ENCODE data around the gene PTMS.

The PTMS gene

DNA sequence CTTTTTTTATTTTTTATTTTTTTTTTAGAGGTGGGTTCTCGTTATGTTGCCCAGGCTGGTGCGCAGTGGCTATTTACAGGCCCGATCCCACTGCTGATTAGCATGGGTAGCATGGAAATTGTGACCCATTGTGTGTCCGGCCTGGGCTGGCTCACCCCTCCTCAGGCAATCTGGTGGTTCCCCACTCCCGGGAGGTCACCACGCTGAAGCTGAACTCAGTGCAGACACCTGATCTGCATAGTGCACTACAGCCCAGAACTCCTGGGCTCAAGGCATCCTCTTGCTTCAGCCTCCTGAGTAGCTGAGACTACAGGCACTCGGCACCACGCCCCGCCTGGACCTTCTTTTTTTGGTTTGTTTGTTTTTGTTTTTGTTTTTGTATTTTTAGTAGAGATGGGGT, 17.7 kb downstream of the PTMS start:
- DNase-seq (ENCODE audit: extremely low spot score): no peak
- POLR2A ChIA-PET: interaction anchor here (1.0 to 2.7 kb wide), 5 partner anchors 17 to 108 kb away, joined by 3 to 19 read pairs (median 5); partner anchors contain the start of genes MLF2 and PTMS
- CTCF ChIA-PET: interaction anchor here (0.6 to 1.4 kb wide), 4 partner anchors 12 to 68 kb away, joined by 3 to 7 read pairs (median 4); partner anchors contain the start of genes MLF2 and USP5
- TF ChIP-seq FOXM1 (IDR thresholded peaks at IDR 0.05; ENCODE audit: borderline replicate concordance) (no peak), CTBP1 (IDR thresholded peaks at IDR 0.05; ENCODE audit: borderline replicate concordance) (no peak), ARNT (IDR thresholded peaks at IDR 0.05) (no peak), ELF4 (IDR thresholded peaks at IDR 0.05) (no peak), FOXK2 (IDR thresholded peaks at IDR 0.05) (no peak), FOXA1 (IDR thresholded peaks at IDR 0.05) (no peak)

DNA sequence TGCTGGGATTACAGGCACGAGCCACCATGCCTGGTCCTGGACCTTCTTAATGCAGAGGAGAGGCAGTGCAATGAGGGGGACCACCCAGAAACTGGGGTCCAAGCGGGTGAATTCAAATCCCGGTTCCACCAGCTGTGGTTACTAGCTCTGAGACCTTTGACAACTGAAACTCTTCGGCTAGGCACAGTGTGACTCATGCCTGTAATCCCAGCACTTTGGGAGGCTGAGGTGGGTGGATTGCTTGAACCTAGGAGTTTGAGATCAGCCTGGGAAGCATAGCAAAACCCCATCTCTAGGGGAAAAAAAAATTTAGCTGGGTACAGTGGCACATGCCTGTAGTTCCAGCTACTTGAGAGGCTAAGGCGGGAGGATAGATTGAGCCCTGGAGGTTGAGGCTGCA, 18.1 kb downstream of the PTMS start:
- POLR2A ChIA-PET: interaction anchor here (1.0 to 2.7 kb wide), 5 partner anchors 18 to 107 kb away, joined by 3 to 19 read pairs (median 5); partner anchors contain the start of genes MLF2 and PTMS
- no peak for DNase-seq (ENCODE audit: extremely low spot score)
- TF ChIP-seq FOXK2 (IDR thresholded peaks at IDR 0.05): no peak
- no peak for TF ChIP-seq HDGF (IDR thresholded peaks at IDR 0.05; ENCODE audit: borderline replicate concordance)
- TF ChIP-seq CTBP1 (IDR thresholded peaks at IDR 0.05; ENCODE audit: borderline replicate concordance): no peak
- no peak for TF ChIP-seq NFRKB (IDR thresholded peaks at IDR 0.05)
- TF ChIP-seq ARNT (IDR thresholded peaks at IDR 0.05): no peak
- TF ChIP-seq SUZ12 (IDR thresholded peaks at IDR 0.05): no peak
- no peak for TF ChIP-seq ZNF384 (IDR thresholded peaks at IDR 0.05)
- TF ChIP-seq TARDBP (IDR thresholded peaks at IDR 0.05): no peak
- TF ChIP-seq FOXM1 (IDR thresholded peaks at IDR 0.05; ENCODE audit: borderline replicate concordance): no peak
- no peak for TF ChIP-seq L3MBTL2 (conservative IDR thresholded peaks at IDR 0.05)
- TF ChIP-seq, protein P1, sequence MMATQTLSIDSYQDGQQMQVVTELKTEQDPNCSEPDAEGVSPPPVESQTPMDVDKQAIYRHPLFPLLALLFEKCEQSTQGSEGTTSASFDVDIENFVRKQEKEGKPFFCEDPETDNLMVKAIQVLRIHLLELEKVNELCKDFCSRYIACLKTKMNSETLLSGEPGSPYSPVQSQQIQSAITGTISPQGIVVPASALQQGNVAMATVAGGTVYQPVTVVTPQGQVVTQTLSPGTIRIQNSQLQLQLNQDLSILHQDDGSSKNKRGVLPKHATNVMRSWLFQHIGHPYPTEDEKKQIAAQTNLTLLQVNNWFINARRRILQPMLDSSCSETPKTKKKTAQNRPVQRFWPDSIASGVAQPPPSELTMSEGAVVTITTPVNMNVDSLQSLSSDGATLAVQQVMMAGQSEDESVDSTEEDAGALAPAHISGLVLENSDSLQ (IDR thresholded peaks at IDR 0.05): no peak
- no peak for TF ChIP-seq FOXA1 (IDR thresholded peaks at IDR 0.05)
- TF ChIP-seq ELF4 (IDR thresholded peaks at IDR 0.05): no peak
- CTCF ChIA-PET: interaction anchor here (0.9 to 1.4 kb wide), 3 partner anchors 31 to 67 kb away, joined by 3 to 7 read pairs (median 3); partner anchors contain the start of genes MLF2 and USP5

DNA sequence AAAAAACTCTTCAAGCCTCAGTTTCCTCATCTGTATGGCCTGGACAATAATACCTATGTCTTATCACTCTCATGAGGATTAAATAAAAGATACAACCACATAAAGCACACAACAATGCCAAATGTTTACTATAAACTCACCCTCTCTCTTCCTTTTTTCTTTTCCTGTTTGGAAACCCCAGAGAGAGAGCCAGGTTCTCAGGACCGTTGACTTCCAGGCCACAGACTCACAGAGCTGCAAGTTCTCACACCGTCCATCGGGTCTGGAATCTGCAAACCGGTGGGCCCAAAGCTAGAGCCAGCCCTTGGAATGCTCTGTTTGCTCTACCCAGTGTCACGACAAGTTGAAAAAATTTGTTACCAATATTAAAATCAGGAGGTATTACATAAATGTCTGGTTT, 18.6 kb downstream of the PTMS start:
- ChIA-PET CTCF (interaction anchor here (1.0 kb wide), 1 partner anchor 40 kb away, joined by 3 read pairs; no protein-coding TSS in a partner anchor), POLR2A (interaction anchor here (1.2 to 2.7 kb wide), 4 partner anchors 18 to 107 kb away, joined by 3 to 19 read pairs (median 6); partner anchors contain the start of genes MLF2 and PTMS)
- TF ChIP-seq FOXA1 (IDR thresholded peaks at IDR 0.05): no peak
- no peak for TF ChIP-seq NFRKB (IDR thresholded peaks at IDR 0.05)
- TF ChIP-seq HDGF (IDR thresholded peaks at IDR 0.05; ENCODE audit: borderline replicate concordance): no peak
- no peak for TF ChIP-seq SUZ12 (IDR thresholded peaks at IDR 0.05)
- TF ChIP-seq BHLHE40 (IDR thresholded peaks at IDR 0.05; ENCODE audit: borderline replicate concordance): no peak
- no peak for TF ChIP-seq L3MBTL2 (conservative IDR thresholded peaks at IDR 0.05)
- TF ChIP-seq TARDBP (IDR thresholded peaks at IDR 0.05): no peak
- no peak for TF ChIP-seq SP1 (IDR thresholded peaks at IDR 0.05)
- TF ChIP-seq ARNT (IDR thresholded peaks at IDR 0.05): no peak
- no peak for TF ChIP-seq ZNF384 (IDR thresholded peaks at IDR 0.05)
- TF ChIP-seq LEF1 (IDR thresholded peaks at IDR 0.05; ENCODE audit: borderline replicate concordance): no peak
- TF ChIP-seq FOXK2 (IDR thresholded peaks at IDR 0.05): no peak
- TF ChIP-seq ELF4 (IDR thresholded peaks at IDR 0.05): no peak
- no peak for TF ChIP-seq FOXM1 (IDR thresholded peaks at IDR 0.05; ENCODE audit: borderline replicate concordance)
- no peak for DNase-seq (ENCODE audit: extremely low spot score)

DNA sequence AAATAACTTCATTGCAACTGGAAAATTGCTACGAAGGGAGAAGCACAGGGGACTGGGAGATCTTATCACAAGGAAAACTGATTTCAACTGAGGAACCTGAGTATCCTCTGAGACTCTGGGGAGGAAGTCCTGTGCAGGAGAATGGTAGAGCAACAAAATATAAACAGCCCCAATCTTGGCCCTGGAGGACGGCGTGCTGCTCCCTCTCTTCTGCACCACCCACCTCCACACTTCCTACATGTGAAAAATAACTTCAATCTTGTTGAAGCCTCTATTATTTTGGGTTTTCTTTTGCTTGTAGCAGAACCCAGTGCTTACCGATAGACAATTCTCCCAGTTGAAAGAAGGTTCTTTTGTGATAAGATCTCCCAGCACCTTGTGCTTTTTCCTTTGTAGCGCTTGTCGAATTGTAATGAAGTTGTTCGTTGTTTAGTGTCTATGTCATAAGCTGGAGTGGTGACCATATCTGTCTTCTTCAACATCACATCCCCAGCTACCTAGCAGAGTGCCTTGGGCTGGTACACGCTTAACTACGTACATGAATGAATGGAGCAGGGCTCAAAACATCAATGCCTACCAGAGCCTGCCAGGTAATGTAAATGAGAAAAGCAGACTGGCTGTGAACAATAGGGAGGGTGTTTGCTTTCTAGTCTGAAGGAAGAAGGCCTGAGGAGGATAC, 20.4 kb downstream of the PTMS start:
- CTCF ChIA-PET: interaction anchor here (0.6 to 1.4 kb wide), 2 partner anchors 8 to 33 kb away, joined by 3 read pairs; partner anchors contain the start of gene MLF2
- TF ChIP-seq CTBP1 (IDR thresholded peaks at IDR 0.05; ENCODE audit: borderline replicate concordance) (no peak), L3MBTL2 (conservative IDR thresholded peaks at IDR 0.05) (no peak)
- TF ChIP-seq, protein P1 (IDR thresholded peaks at IDR 0.05): no peak
- no peak for DNase-seq (ENCODE audit: extremely low spot score)
- POLR2A ChIA-PET: interaction anchor here (1.5 to 1.9 kb wide), 2 partner anchors 20 to 33 kb away, joined by 5 to 8 read pairs; partner anchors contain the start of genes MLF2 and PTMS

DNA sequence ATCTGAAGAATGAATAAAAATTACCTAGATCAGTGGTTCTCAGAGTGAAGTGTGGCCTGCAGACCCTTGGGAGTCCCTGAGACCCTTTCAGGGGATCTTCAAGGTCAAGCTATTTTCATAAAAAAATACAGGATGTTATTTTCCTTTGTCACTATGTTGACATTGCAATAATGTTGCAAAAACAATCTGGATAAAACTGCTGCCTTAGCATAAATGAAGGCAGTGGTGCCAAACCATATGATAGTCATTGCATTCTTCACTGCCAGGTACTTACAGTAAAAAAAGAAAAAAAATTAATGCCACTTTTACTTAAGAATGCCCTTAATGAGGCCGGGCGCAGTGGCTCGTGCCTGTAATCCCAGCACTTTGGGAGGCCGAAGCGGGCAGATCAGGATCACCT, 21.1 kb downstream of the PTMS start:
- DNase-seq (ENCODE audit: extremely low spot score): no peak
- TF ChIP-seq FOXA1 (IDR thresholded peaks at IDR 0.05): no peak
- TF ChIP-seq SP1 (IDR thresholded peaks at IDR 0.05): no peak
- no peak for TF ChIP-seq L3MBTL2 (conservative IDR thresholded peaks at IDR 0.05)
- TF ChIP-seq TARDBP (IDR thresholded peaks at IDR 0.05): no peak
- TF ChIP-seq FOXK2 (IDR thresholded peaks at IDR 0.05): no peak
- ChIA-PET CTCF (interaction anchor here (0.6 to 1.4 kb wide), 2 partner anchors 9 to 34 kb away, joined by 3 read pairs; partner anchors contain the start of gene MLF2), POLR2A (interaction anchor here (1.5 to 1.9 kb wide), 2 partner anchors 21 to 34 kb away, joined by 5 to 8 read pairs; partner anchors contain the start of genes MLF2 and PTMS)

DNA sequence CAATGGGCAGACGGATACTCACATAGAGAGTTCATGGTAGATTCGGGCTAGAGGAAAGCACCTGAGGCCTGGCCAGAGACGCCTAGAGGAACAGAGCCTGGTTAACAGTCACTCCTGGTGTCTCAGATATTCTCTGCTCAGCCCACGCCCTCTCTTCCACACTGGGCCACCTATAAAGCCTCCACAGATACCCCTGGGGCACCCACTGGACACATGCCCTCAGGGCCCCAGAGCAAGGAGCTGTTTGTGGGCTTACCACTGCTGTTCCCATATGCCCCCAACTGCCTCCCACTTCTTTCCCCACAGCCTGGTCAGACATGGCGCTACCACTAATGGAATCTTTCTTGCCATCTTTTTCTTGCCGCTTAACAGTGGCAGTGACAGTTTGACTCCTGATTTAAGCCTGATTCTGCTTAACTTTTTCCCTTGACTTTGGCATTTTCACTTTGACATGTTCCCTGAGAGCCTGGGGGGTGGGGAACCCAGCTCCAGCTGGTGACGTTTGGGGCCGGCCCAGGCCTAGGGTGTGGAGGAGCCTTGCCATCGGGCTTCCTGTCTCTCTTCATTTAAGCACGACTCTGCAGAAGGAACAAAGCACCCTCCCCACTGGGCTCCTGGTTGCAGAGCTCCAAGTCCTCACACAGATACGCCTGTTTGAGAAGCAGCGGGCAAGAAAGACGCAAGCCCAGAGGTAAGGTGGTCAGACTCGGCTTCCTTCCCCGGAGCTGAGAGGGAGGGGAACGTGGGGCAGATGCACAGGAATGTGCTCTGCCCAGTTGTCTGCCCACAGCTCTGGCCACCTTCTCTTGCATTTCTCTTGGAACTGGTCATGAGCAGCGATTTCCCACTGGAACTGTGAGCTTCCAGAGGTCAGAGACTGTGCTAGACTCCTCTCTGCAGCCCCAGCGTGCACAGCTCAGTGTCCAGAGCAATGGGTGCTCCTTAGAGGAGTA, 23.1 kb downstream of the PTMS start, which contains the start of gene CD4:
CD4 (plus strand) TSS at position 557 of the 953 bp plus-strand sequence. CDS start 10,611 bp downstream, outside the sequence.
- ChIA-PET POLR2A (interaction anchor here (0.8 to 1.4 kb wide), 7 partner anchors 22 to 100 kb away, joined by 3 to 7 read pairs (median 4); partner anchors contain the start of genes GPR162, MLF2, PTMS and ZNF384), CTCF (interaction anchor here (0.6 kb wide), 1 partner anchor 236 kb away, joined by 3 read pairs; no protein-coding TSS in a partner anchor)
- TF ChIP-seq FOXM1 (IDR thresholded peaks at IDR 0.05; ENCODE audit: borderline replicate concordance): no peak
- TF ChIP-seq SP1 (IDR thresholded peaks at IDR 0.05): no peak
- TF ChIP-seq HDGF (IDR thresholded peaks at IDR 0.05; ENCODE audit: borderline replicate concordance): no peak
- TF ChIP-seq LEF1 (IDR thresholded peaks at IDR 0.05; ENCODE audit: borderline replicate concordance): no peak
- TF ChIP-seq ZNF384 (IDR thresholded peaks at IDR 0.05): no peak
- no peak for TF ChIP-seq ARNT (IDR thresholded peaks at IDR 0.05)
- TF ChIP-seq FOXA1 (IDR thresholded peaks at IDR 0.05): no peak
- TF ChIP-seq CTBP1 (IDR thresholded peaks at IDR 0.05; ENCODE audit: borderline replicate concordance): no peak
- TF ChIP-seq FOXK2 (IDR thresholded peaks at IDR 0.05): no peak
- no peak for DNase-seq (ENCODE audit: extremely low spot score)

Measured in HEK293T (cell line).